Stimulated activated CD4-positive, alpha-beta T cell treated with anti-CD3 and anti-CD28 coated beads, Interleukin-15, amount 100 ng/mL, for 48 hours (primary cell): ENCODE measurements around the gene CORO2A.
"Not testable (repeated sequence)": the region's sequence is repeated elsewhere in the genome, so short reads cannot be mapped to it uniquely, and the experiment has no call there.

ENCODE experiments used
- DNase-seq, 2 donors: peaks; one replicate each; pipeline ENCODE4 v3.0.0-alpha.2; 2020; ENCODE audit warnings: low read depth in 2 of 2

The CORO2A gene

GRCh38 chr9:98105006-98105405 lies 87.4 kb downstream of the CORO2A start:
- DNase-seq = no peak

- DNase-seq = no peak
Measured at GRCh38 chr9:98104445-98104881, 88.0 kb downstream of the CORO2A start.

GRCh38 chr9:98101868-98102273 lies 90.6 kb downstream of the CORO2A start:
- peak; percentile 65 to 69 for DNase-seq

- no peak for DNase-seq
Measured at GRCh38 chr9:98101416-98101815, 91.0 kb downstream of the CORO2A start.

- no peak for DNase-seq
Measured at GRCh38 chr9:98100456-98100855, 92.0 kb downstream of the CORO2A start.

- no peak for DNase-seq
Measured at GRCh38 chr9:98099898-98100297, 92.5 kb downstream of the CORO2A start.

- no peak for DNase-seq
Measured at GRCh38 chr9:98099346-98099745, 93.1 kb downstream of the CORO2A start.

GRCh38 chr9:98097836-98098235 lies 94.6 kb downstream of the CORO2A start:
- no peak for DNase-seq

GRCh38 chr9:98096091-98096490 lies 96.3 kb downstream of the CORO2A start:
- DNase-seq = no peak

GRCh38 chr9:98095401-98095800 lies 97.0 kb downstream of the CORO2A start:
- no peak for DNase-seq

GRCh38 chr9:98094851-98095250 lies 97.6 kb downstream of the CORO2A start:
- no peak for DNase-seq

GRCh38 chr9:98094316-98094715 lies 98.1 kb downstream of the CORO2A start:
- DNase-seq = no peak

- DNase-seq = no peak
Measured at GRCh38 chr9:98092613-98092931, 99.9 kb downstream of the CORO2A start.

GRCh38 chr9:98091735-98092612 lies 100.5 kb downstream of the CORO2A start:
- no peak for DNase-seq

GRCh38 chr9:98090674-98091073 lies 101.8 kb downstream of the CORO2A start:
- DNase-seq = not testable (repeated sequence)

- DNase-seq = no peak
Measured at GRCh38 chr9:98087420-98088354, 104.8 kb downstream of the CORO2A start.

- DNase-seq = no peak
Measured at GRCh38 chr9:98086461-98086860, 106.0 kb downstream of the CORO2A start.

GRCh38 chr9:98085944-98086343 lies 106.5 kb downstream of the CORO2A start:
- DNase-seq = no peak

GRCh38 chr9:98085058-98085457 lies 107.4 kb downstream of the CORO2A start:
- no peak for DNase-seq

- no peak for DNase-seq
Measured at GRCh38 chr9:98084396-98084795, 108.0 kb downstream of the CORO2A start.

GRCh38 chr9:98083566-98084183 lies 108.8 kb downstream of the CORO2A start:
- no peak for DNase-seq

GRCh38 chr9:98083061-98083501 lies 109.4 kb downstream of the CORO2A start:
- DNase-seq = no peak
